ENCODE results near the gene LPP.

The LPP gene

DNA sequence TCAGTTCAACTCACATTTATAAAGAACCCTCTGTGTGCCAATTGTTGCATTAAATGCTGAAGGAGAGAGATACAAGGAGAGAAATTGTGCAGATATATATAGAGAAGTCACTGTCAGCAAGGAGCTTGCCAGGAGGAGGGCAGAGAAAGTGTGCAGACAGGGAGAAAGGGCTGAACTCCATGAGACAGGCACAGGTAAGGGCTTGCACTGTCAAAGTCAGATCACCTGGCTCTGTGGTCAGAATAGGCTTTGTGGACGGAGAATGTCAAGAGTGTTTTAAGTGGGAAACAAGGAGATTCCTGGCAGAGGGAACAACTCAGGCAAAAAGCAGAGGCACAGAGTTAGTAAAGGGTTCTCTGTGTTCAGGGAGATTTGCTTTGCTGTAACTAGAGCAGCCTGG, 714.8 kb downstream of the LPP start:
- no peak for DNase-seq

DNA sequence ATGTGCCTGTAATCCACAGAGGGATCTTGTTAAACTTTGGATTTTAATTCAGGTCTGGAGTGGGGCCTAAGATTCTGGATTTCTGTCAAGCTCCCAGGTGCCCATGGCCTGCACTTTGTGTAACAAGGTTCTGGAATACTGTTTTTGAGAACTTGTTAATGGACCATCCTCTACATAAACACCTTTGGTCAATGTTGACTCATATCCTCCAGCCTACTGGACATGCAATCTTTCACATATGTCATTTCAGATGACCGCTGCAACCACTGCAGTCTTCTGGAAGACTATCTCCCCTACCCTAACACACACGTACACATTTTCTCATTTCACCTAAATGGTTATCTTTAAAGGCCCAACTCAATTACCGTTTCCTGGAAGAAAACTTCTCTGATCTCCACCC, 715.7 kb downstream of the LPP start:
- no peak for DNase-seq

DNA sequence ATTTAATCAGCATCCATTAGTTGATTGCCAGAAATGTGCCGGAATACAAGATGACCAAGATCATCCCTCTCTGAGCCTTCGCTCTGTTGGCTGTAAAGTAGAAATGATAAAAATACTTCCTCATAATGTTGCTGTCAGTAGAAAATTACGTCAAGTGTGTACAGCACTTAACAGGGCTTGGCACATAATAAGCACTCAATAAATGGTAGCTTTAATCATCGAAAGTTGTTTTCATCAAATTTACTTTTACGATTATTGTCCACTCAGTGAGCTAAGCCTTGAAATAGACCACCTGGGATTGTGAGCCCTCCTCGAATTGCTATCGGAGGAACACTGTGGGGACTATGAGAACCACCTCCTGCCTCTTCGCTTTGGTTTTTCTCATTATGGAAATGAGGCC, 716.5 kb downstream of the LPP start:
- no peak for DNase-seq

GRCh38 chr3:188874576-188874975, 720.6 kb downstream of the LPP start:
- no peak for DNase-seq

DNA sequence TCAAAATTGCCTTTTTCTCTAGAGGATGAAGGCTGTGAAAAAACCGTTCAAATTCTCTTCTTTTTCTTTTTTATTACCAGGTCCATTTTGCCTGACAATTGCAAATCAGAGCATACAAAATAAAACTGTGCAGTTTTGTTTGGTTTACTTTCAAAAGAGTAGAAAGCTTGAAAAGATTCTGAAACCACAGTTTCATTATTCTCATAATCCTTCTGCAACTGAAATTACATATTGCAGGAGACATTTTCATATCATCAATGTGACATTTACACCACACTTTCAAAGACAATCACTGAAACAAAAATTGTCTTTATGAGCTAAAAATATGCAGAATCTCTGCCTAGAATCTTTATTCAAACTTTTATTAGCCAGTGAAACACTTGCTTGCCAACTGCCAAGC, 721.5 kb downstream of the LPP start:
- DNase-seq, result no peak

DNA sequence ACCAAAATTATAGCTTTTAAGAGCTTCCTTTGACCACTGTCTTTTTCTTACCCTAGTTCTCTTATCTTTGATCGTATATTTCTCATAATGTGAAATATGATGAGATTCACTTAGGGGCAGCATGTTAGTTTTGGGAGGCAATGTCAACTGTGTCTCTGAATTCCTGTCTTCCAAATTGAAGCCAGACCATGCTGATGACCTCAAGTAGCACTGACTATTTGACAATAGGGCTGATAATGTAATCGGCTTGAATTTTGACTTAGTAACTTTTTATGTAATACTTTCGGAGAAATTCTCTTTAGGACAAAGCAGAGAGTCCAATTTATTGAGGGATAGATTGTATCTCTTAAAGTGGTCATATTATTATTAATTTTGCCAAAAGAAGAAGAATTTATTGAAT, 722.4 kb downstream of the LPP start:
- DNase-seq, result no peak

DNA sequence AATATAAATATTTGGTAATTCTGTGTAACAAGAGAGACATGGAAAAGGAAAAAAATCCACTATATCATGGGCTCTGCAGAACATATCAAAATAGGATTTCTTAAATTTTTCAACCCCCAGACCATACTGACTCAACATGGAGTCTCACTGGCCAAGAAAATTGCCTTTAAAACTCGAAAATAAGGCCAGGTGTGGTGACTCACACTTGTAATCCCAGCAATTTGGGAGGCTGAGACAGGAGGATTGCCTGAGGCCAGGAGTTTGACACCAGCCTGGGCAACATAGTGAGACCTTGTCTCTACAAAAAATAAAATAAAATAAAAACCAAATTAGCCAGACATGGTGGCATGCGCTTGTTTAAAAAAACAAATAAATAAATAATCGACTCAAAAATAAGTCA, 723.4 kb downstream of the LPP start:
- DNase-seq, result no peak

DNA sequence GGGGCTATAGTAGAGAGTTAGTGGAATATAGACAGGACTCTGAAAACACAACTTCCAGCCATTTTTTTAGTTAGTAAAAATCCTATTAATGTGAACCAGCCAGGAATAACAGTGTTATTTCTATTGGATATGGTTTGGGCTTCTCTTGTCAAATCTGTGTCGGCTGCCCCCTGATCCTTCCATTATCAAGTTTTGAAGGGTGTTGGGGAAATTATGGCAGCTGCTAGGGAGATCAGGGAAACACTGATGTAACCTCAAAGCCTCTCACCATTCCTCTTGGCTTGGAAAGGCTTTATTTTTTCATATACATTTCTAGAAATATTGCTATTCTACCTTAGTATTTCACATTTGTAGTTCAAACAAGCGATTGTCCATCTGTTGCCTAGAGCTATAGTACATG, 724.1 kb downstream of the LPP start:
- DNase-seq, result no peak

- no peak for DNase-seq
Observed at GRCh38 chr3:188881954-188882641, 728.1 kb downstream of the LPP start.

DNA sequence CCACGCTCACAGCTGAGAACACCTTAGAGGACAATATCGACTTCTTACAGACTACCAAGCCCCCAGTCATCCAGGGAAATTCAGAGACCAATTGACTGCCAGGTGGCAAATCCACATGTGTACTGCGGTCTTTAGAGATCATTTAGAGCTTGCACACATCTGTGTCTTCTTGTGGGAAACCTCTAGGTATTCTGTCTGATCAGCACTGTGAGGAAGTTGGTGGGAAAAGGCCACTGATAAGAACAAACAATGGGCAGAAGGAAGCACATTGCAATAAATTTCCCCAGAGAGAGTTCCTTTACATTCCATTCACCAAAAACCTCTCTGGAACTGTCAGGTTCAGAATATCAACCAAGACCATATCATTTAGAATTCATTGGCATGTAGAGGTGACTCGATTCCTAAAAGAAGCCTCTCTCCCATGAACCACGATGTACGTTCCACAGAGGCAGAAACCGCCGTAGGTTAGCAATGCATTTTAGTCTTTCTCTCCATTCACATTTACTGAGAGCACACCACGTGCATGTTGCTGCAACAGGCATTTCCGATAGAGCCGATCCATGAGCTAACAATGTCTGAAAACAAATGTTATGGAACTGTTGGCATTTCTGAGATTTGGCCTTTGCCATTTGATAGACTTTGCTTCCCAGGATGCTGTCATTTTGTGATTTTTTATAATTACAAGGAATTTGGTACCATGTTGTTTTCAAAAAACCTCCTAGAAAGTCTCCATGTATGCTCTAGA, 730.5 kb downstream of the LPP start:
- DNase-seq, result no peak

DNA sequence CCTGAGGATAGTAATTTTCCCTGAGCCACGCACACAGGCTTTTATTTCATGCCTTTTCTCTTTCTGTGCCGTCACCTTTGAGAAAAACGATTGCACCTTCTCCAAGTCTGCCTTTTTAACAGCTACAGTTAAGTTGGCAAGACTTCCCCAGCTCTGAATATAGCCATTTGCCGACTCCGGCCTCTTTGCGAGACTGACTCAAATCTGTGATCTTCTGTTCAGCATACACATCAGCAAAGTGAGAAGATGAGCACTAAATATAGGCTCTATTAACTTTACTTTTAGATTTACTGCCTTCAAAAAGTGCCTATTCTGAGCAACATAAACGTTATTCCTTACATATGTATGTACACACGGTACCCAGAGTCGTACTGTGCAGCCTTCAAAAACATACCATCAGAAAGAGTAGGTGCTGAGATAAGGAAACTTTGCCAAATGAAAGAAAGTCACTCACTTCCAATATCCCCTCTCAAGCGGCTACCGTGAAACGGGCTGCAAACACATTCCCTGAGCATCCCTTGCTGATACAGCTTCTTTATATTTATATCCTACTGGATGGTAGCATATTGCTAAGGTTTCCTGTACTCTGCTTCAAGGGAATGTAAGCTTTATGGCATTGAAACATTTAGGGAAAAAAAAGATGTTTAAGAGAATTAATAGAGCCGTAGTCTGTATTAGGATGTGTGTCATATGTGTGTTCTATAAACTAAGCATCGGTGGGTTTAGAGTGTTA, 734.5 kb downstream of the LPP start:
- no peak for DNase-seq

DNA sequence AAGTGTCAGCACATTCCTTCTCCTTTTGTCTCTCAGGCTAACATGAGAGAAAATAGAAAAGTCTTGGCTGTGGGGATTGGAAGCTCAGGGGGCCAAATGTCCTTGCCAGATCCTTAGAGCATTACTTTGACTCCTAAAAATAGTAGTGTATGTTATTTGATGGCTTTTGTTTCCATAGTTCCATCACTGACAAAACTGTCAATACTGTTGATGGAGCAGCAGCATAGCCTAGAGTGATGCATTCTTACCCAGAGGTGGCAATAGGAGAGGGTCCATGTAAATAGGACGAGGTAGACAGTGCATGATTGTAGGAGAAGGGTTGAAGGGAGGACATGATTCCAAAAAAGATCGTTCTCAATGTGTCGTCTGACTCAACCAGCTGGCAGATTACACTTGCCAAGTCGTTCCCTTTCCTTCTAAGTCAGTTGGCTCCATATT, 735.1 kb downstream of the LPP start:
- no peak for DNase-seq

GRCh38 chr3:188890572-188891270, 736.8 kb downstream of the LPP start:
- DNase-seq, result no peak

GRCh38 chr3:188899881-188900280, 745.9 kb downstream of the LPP start:
- no peak for DNase-seq

- DNase-seq, result no peak
Observed at GRCh38 chr3:188900421-188900951, 746.5 kb downstream of the LPP start.

DNA sequence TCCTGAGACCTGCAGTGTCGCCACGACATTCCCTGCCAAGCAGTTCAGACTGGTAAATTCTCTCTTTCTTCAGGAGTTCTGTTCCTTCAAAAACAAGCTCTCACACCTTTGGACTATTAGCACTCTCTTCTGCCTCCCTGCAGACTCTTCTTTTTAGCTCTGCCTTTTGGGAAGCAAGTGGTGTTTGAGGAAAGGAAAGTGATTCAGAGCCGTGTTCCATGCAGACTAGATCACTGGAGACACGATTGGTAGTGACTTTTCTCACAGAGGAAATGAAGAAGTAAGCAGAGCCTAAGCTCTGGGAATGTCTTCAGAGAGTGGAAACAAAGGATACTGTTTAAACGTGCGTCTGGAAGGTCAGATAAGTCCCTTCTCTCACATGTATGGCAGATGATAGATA, 747.2 kb downstream of the LPP start:
- DNase-seq, result no peak

- DNase-seq, result no peak
Observed at GRCh38 chr3:188901671-188902287, 747.8 kb downstream of the LPP start.

GRCh38 chr3:188904670-188905069, 750.7 kb downstream of the LPP start:
- DNase-seq, result no peak

- no peak for DNase-seq
Observed at GRCh38 chr3:188905547-188905946, 751.6 kb downstream of the LPP start.

DNA sequence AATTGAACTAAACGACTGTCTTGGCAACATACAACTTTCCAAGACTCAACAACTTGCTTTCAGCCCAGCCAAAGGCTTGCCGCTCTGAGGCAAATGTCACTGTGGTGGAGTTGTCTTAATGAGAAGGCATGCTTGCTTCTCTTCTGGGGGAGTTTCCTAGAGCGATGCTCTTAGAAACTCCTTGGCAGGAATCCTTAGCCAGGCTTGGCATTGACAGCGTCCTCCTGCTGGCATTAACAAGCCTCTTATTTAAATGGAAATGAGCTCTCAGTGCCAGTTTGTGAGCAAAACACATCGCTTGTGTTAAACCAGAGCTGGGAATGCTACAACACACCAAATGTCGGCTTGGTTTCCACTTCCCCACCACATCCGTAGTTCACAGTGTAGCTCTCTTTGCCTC, 752.3 kb downstream of the LPP start:
- DNase-seq, result no peak

DNA sequence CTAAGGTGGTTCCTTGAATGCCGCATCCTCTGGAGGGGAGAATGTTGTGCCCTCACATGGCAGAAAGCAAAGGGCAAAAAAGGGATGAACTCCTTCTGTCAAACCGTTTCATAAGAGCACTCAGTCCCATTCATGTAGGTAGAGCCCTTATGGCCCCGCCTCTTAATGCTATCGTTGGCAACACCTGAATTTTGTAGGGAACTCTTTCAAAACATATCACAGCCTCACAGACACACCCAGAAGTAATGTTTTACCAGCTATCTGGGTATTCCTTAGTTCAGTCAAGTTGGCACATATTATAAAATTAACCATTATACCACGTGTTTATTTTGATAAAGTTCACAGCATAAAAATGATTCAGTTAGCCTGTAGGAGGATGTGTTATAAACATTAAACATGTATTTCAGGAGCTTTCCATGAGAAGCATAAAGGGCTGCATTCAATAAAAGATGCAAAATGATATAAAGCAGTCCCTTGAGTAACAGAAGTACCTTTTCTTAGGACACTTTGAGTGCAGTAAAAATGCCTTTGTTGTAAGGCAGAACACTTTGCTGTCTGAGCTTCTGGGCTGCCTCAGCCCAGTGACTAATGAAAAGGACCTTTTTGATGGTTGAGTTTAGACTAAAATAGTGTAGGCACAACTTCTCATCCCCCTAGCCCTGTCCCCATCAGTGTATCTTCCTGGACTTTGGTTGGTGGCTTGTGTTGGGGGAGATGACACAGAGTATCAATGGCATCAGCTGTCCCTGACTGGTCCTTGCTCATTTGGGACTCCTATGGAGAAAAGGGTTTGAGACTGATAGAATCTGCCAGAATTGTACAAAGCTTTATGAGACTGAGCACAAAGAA, 754.3 kb downstream of the LPP start:
- no peak for DNase-seq
